ENCODE results near the gene ROMO1. TPM values are rescaled to one million over a fixed set of nuclear protein-coding genes. Genes with fewer than 3 reads are reported as not detected.

ROMO1 gene
- total RNA-seq: 176 TPM
- long read RNA-seq, transcript ROMO1-203 (3 exons, 422 nt): major isoform, 68 of 100 reads
- long read RNA-seq, transcript ROMO1-204 (3 exons, 498 nt): minor isoform, 28 of 100 reads
- long read RNA-seq, partial matches to known transcripts: 0 of 100 reads
- long read RNA-seq, other reads (novel, unspliced or antisense): 1 of 100 reads

- DNase-seq (ENCODE audit: low spot score): peak; percentile 94
- intact Hi-C loops (cut with DNase I): loop anchor here (2.0 to 10.0 kb wide), 3 partner anchors 35 to 185 kb away; partner anchors contain the start of genes CPNE1, RBM12 and RBM39
These were observed at the start of gene ROMO1, which contains the start of gene NFS1 for GRCh38 chr20:35699127-35699956. Gene ROMO1 (plus strand): TSS chr20:35699405. CDS start chr20:35699633, 228 bp downstream. Gene NFS1 (minus strand): TSS chr20:35699352. CDS start chr20:35699288, 64 bp downstream.

DNA sequence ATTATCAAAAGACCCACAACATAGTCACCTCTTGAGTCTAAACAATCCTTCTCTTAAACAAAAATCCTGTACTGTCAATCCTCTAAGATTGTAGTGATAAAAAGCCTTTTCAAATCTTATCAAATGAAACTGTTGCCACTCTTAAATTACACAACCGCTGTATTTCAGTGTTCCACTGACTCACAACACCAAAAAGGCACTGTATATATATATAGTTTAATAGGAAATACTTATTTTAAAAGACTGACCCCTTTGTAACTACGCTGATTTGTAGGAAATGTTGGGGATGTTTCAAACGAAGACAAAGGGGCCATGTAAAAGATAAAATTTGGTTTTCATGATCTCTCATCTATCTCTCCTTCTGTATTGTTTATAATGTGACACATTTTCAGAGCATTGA lies 48.6 kb upstream of the ROMO1 start:
- intact Hi-C loops (cut with DNase I): no loop called here
- DNase-seq (ENCODE audit: low spot score): no peak

DNA sequence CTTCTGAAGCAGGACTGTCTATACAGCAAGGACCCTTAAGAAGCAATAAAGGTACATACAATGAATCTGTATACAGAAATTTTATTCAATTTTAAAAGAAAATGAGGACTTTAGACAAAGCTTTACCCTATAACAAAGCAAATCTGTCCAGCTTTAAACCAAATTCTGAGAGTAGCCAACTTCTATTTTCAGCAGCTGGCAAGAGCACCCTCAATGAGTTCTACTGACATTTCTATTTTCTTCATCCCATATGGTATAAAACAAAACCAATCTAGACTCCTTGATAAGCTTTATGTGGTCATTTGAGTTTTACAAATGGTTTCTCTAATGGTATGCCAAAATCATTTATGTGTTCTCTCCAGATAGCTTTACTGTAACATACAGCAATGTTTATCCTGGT lies 47.2 kb upstream of the ROMO1 start:
- no peak for DNase-seq (ENCODE audit: low spot score)
- intact Hi-C loops (cut with DNase I): no loop called here

DNA sequence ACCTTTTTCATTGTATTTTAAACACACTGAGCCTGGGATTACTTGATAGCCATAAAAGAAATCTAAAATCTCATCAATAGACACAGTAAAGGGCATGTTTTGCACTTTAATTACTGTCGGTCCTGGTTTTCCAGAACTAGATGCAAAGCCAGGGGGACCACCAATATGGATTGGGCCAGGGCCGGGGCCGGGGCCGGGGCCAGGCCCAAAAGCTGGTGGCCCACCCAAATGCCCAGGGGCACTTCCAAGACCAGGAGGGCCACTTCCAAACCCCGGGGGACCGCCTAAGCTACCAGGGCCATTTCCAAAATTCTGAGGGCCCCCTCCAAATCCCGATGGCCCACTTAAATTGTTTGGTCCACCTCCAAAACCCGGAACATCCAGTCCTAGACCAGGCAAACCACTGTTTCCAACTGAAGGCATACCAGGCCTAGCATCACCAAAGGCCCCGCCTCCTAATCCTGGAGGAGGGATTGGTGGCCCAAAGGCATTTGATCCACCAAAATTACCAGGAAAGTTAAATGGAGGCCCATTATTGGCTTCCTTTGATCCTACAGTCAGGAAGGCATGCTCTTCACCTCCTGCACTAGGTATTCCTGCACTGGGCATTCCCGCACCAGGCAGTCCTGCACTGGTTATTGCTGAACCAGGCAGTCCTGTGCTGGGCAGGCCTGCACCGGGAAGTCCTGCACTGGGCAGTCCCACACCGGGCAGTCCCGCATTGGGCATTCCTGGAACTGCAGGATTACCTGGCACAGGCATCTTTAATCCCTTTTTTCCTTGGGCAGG lies 46.4 kb upstream of the ROMO1 start:
- no peak for DNase-seq (ENCODE audit: low spot score)
- intact Hi-C loops (cut with DNase I): no loop called here

DNA sequence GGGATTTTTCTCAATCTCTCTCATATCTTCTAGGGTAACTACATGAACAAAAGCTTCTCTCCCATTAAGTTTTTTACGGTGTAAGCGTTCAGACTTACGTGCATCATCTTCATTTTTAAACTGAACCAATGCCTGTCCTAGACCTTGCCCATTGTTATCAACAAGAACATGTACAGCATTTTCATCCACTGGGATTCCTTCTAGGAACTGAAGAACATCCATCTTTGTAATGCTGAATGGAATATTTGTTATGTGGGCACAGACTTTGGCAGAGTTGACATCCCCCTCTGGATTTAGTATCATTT lies 45.8 kb upstream of the ROMO1 start:
- DNase-seq (ENCODE audit: low spot score): no peak
- intact Hi-C loops (cut with DNase I): no loop called here

GRCh38 chr20:35653893-35654292 lies 45.3 kb upstream of the ROMO1 start:
- no peak for DNase-seq (ENCODE audit: low spot score)
- intact Hi-C loops (cut with DNase I): no loop called here

GRCh38 chr20:35654415-35654814 lies 44.8 kb upstream of the ROMO1 start:
- intact Hi-C loops (cut with DNase I): no loop called here
- DNase-seq (ENCODE audit: low spot score): no peak

DNA sequence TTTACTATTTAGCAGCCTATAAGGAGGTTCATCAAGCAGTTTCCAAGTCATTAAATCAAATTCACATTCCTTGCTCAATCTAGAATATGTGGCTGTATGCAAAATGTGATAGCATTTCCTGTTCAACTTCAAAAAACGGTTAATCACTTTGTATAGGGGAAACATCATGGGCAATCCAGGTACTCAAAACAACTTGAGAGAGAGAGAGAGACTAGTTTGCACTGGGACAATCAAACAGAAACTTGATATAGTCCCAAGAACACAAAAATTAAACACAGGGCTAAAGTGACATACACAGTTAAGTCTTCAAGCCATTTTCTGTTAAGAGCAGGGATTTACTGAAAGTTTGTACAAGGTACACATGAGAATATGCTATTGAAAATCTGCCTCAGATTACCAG lies 41.9 kb upstream of the ROMO1 start:
- DNase-seq (ENCODE audit: low spot score): no peak
- intact Hi-C loops (cut with DNase I): no loop called here

- intact Hi-C loops (cut with DNase I): no loop called here
- no peak for DNase-seq (ENCODE audit: low spot score)
These were observed 38.9 kb upstream of the ROMO1 start for GRCh38 chr20:35660122-35660937.

GRCh38 chr20:35661053-35661452 lies 38.2 kb upstream of the ROMO1 start:
- intact Hi-C loops (cut with DNase I): no loop called here
- no peak for DNase-seq (ENCODE audit: low spot score)

DNA sequence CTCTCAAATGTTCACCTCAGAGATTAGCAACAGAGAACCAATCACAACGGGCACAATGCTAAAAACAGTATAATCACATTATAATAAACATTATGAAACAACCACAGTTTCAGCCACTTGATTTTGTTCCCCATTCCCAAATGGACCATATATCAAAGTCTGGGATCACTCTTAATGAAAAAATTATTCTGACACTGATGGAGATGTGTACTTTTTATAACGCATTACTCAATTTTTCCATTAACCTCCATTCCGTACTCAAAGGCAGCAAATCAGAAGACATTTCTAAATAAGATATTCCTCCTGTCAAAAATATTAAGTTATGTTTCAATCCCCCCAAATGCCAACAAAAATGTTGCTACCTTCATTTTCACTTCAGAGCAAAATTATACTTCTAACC lies 37.3 kb upstream of the ROMO1 start:
- DNase-seq (ENCODE audit: low spot score): no peak
- intact Hi-C loops (cut with DNase I): no loop called here

DNA sequence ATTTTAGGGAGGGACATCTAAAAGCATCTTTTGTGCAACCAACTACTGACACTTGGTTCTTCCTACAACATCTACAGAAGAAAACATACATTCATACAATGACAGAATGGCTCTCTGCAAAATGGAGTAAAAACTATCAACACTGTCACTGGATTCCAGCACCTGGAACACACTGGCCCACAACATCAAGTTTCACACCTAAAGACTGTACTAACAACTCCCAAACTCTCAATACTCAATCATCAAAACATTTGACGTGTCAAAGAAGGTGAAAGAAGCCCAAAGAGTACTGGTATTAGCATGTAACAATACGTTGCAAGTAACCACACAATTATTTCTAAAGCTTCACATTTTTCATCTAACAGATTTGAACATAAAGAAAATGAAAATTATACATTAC lies 36.7 kb upstream of the ROMO1 start:
- no peak for DNase-seq (ENCODE audit: low spot score)
- intact Hi-C loops (cut with DNase I): no loop called here

- intact Hi-C loops (cut with DNase I): loop anchor here (2.0 kb wide), 3 partner anchors 35 to 79 kb away; partner anchors contain the start of genes NFS1, RBM39 and ROMO1
These were observed 35.4 kb upstream of the ROMO1 start for GRCh38 chr20:35663516-35664465.

DNA sequence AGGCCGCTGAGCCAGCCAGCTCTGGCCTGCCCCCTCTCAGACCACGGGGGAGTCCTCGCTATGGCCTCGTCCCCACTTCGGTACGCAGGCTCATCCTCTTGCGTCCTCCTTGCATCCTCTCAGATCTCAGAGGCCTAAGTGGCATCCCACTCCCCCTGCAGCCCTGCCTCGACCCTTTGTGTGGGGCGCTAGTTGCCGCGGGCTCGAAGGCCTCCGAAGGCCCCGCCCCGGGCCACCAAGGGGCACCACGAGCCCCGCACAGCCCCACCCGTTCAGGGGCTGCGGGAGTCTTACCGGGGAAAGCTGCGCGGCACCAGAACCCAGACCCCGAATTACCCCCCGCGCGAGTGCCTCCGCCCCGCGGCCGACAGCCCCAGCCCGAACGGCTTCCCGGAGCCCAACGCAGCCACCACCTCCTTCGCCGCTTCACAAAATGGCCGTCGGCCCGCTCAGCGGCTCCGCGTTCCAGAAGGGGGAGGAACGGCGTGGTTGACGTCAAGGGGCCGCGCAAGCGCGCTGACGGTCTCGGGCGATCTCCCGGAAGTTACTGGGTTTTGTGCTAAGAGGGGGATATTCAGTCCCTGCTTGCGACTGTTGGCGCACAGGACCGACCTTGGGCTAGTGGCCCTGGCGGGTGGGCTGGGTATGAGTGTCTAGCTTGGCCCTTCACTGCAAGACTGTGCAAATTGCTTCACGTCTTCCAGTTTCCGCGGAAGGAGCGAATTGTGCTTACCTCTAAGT lies 34.6 kb upstream of the ROMO1 start, which contains the start of the genes CPNE1 and RBM12:
Gene CPNE1 (minus strand): TSS at position 435 of the 741 bp plus-strand sequence. CDS start 31,977 bp downstream, outside the sequence.
Gene RBM12 (minus strand): TSS at position 435 of the 741 bp plus-strand sequence. CDS start 9,578 bp downstream, outside the sequence.
- intact Hi-C loops (cut with DNase I): loop anchor here (2.0 kb wide), 3 partner anchors 34 to 78 kb away; partner anchors contain the start of genes NFS1, RBM39 and ROMO1

More at GRCh38 chr20:35663516-35664465, 35.4 kb upstream of the ROMO1 start:
- peak; percentile 82 for DNase-seq (ENCODE audit: low spot score)

DNA sequence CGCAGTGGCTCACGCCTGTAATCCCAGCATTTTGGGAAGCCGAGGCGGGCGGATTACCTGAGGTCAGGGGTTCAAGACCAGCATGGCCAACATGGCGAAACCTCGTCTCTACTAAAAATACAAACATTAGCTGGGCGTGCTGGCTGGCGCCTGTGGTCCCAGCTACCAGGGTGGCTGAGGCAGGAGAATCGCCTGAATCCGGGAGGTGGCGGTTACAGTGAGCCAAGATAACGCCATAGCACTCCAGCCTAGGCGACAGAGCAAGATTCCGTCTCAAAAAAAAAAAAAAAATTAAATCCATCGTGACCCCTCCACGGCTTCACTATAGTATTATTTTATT lies 33.3 kb upstream of the ROMO1 start:
- intact Hi-C loops (cut with DNase I): loop anchor here (2.0 kb wide), 3 partner anchors 33 to 77 kb away; partner anchors contain the start of genes NFS1, RBM39 and ROMO1

More for the DNA sequence above, 34.6 kb upstream of the ROMO1 start, which contains the start of the genes CPNE1 and RBM12:
- peak; percentile 97 for DNase-seq (ENCODE audit: low spot score)

DNA sequence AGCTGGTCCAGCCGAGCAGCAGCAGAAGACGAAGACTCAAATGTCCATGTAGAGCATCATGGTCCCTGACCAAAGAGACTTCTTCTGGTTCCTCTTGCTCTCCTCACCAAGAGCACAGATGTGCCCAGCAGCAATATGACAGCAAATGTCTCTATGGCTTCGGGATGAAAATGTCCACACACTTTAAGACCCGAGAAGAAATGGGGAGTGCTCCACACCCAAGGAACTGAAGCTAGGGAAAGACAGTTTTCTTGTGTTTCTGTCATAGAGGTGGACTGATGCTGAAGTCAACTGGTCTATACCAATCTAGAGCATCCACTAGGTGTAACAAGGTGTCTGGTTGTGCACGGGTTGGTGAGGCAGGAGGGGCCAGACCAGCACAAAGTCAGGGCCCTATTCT lies 30.0 kb upstream of the ROMO1 start:
- DNase-seq (ENCODE audit: low spot score): no peak
- intact Hi-C loops (cut with DNase I): no loop called here

More for the DNA sequence above, 33.3 kb upstream of the ROMO1 start:
- DNase-seq (ENCODE audit: low spot score): no peak

- no peak for DNase-seq (ENCODE audit: low spot score)
- intact Hi-C loops (cut with DNase I): no loop called here
These were observed 29.5 kb upstream of the ROMO1 start for GRCh38 chr20:35669681-35670080.

Data from cardiac septum (tissue), 1 donor.